ENCODE measurements around the gene CCL3.
"Not testable (repeated sequence)": the region's sequence is repeated elsewhere in the genome, so short reads cannot be mapped to it uniquely, and the experiment has no call there.

The CCL3 gene

GRCh38 chr17:36083691-36084090 lies 6.3 kb downstream of the CCL3 start:
- DNase-seq: not testable (repeated sequence)

GRCh38 chr17:36082482-36083120 lies 7.3 kb downstream of the CCL3 start:
- not testable (repeated sequence) for DNase-seq

GRCh38 chr17:36081681-36082471 lies 8.1 kb downstream of the CCL3 start:
- not testable (repeated sequence) for DNase-seq

- no peak for DNase-seq
These were observed 15.6 kb downstream of the CCL3 start for GRCh38 chr17:36074365-36074764.

- no peak for DNase-seq
These were observed 17.4 kb downstream of the CCL3 start for GRCh38 chr17:36072431-36073121.

- no peak for DNase-seq
These were observed 18.2 kb downstream of the CCL3 start for GRCh38 chr17:36071751-36072150.

- DNase-seq: no peak
These were observed 19.5 kb downstream of the CCL3 start for GRCh38 chr17:36070427-36070826.

- no peak for DNase-seq
These were observed 20.8 kb downstream of the CCL3 start for GRCh38 chr17:36069136-36069535.

- no peak for DNase-seq
These were observed 21.4 kb downstream of the CCL3 start for GRCh38 chr17:36068524-36068923.

- no peak for DNase-seq
These were observed 23.5 kb downstream of the CCL3 start for GRCh38 chr17:36066365-36066985.

- DNase-seq: no peak
These were observed 26.0 kb downstream of the CCL3 start, which contains the start of gene CCL18 for GRCh38 chr17:36063786-36064541. CCL18 (plus strand) TSS chr17:36064272; CDS start chr17:36064343, 71 bp downstream.

GRCh38 chr17:36060816-36061215 lies 29.1 kb downstream of the CCL3 start:
- no peak for DNase-seq

- no peak for DNase-seq
These were observed 30.5 kb downstream of the CCL3 start for GRCh38 chr17:36059406-36059805.

- DNase-seq: no peak
These were observed 32.0 kb downstream of the CCL3 start for GRCh38 chr17:36057911-36058310.

- DNase-seq: no peak
These were observed 33.9 kb downstream of the CCL3 start for GRCh38 chr17:36055921-36056520.

GRCh38 chr17:36055171-36055570 lies 34.8 kb downstream of the CCL3 start:
- no peak for DNase-seq

GRCh38 chr17:36049643-36050042 lies 40.3 kb downstream of the CCL3 start:
- DNase-seq: no peak

GRCh38 chr17:36048066-36048465 lies 41.9 kb downstream of the CCL3 start:
- DNase-seq: no peak
